Thoracic aorta (tissue), 2 donors: ENCODE measurements around the gene KERA. TPM values are rescaled to one million over a fixed set of nuclear protein-coding genes. Genes with fewer than 3 reads are reported as not detected.

ENCODE experiments used
- ATAC-seq: fragments of 150-250 bp; one replicate; pipeline ENCODE4 v1.8.0; 2017; ENCODE audit warnings: low read depth; ENCODE audit not compliant: insufficient number of reproducible peaks, low FRiP score
- DNase-seq: peaks from one replicate; pipeline ENCODE4 v3.0.0-alpha.2; 2020; ENCODE audit warnings: low spot score
- H3K27ac ChIP-seq, 2 donors: fragments of 200-600 bp; sonication (generic); 1 replicate in 1 of 2; 2 replicates in 1 of 2; pipeline ENCODE4 v1.5.1; 2016; ENCODE audit warnings: mild to moderate bottlenecking in 2 of 2, moderate library complexity in 2 of 2
- H3K27me3 ChIP-seq: fragments of 200-600 bp; sonication (generic); replicated peaks from 2 replicates; pipeline ENCODE4 v1.6.0; 2016; ENCODE audit warnings: mild to moderate bottlenecking; ENCODE audit not compliant: insufficient read depth
- H3K36me3 ChIP-seq: fragments of 200-600 bp; sonication (generic); one replicate; pipeline ENCODE4 v1.5.1; 2016
- H3K4me1 ChIP-seq, 2 donors: fragments of 200-600 bp; sonication (generic); 1 replicate in 1 of 2; 2 replicates in 1 of 2; pipeline versions ENCODE4 v1.5.1 to v1.6.0; 2016; ENCODE audit warnings: low read depth in 2 of 2, mild to moderate bottlenecking in 1 of 2; ENCODE audit not compliant: control insufficient read depth in 1 of 2
- H3K4me3 ChIP-seq: fragments of 200-600 bp; sonication (generic); 2 replicates; pipeline ENCODE4 v1.5.1; 2016; ENCODE audit warnings: mild to moderate bottlenecking
- H3K9me3 ChIP-seq: fragments of 200-600 bp; sonication (generic); 2 replicates; pipeline ENCODE4 v1.5.1; 2016
- total RNA-seq, 2 donors: library from RNA; depleted of rRNA; stranded (reverse); fragments of >200 nt; gene quantifications; one replicate each; pipeline versions ENCODE4 v1.1.0 to v1.2.3, GENCODE V29; 2016
- TF ChIP-seq, protein P1 (sequence below): fragments of 200-600 bp; sonication (generic); IDR thresholded peaks from one replicate; pipeline ENCODE4 v1.5.1; 2019; ENCODE audit warnings: antibody characterized with exemption

KERA gene
- total RNA-seq, 2 donors from 2014 or later, result not detected

DNA sequence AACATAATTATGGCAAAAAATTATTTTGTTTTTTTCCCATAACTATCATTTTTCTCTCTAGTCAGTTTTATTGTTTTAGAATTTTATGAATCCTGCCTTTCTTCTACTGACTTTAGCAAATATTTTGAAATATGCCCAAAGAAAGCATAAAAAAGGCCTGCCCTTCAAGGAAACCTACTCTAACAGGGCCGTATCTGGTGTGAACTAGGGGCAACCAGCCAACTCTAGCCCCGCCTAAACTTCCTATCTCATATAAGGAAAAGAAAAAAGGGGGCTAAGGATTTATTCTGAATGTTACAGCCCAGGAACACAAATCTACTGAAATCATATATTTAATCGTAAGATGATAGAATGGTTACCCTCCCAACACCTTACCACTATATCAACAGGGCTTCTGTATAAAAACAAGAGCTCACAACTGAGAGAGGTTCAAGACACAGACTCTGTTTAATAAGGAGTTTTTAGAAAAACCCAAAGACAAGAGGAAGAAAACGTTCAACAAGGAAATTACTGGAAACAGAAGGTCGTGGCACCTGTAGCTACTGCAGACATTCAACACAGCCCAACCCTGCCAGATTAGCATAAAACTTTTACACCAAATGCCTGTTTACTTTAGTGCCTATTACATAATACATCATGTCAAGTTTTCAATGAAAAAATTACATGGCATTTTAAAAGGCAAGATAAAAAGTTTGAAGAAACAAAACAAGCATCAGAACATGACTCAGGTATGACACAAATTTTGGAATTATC, 40.1 kb downstream of the KERA start:
- Histone ChIP-seq H3K4me3 (no peak overlapping the region), H3K27me3 (no peaks in the 10 kb centered on the region), H3K9me3 (no peaks in the 10 kb centered on the region), H3K36me3 (no peaks in the 10 kb centered on the region), H3K4me1 (no peaks in the 10 kb centered on the region), H3K27ac (no peak overlapping the region)
- TF ChIP-seq, protein P1, sequence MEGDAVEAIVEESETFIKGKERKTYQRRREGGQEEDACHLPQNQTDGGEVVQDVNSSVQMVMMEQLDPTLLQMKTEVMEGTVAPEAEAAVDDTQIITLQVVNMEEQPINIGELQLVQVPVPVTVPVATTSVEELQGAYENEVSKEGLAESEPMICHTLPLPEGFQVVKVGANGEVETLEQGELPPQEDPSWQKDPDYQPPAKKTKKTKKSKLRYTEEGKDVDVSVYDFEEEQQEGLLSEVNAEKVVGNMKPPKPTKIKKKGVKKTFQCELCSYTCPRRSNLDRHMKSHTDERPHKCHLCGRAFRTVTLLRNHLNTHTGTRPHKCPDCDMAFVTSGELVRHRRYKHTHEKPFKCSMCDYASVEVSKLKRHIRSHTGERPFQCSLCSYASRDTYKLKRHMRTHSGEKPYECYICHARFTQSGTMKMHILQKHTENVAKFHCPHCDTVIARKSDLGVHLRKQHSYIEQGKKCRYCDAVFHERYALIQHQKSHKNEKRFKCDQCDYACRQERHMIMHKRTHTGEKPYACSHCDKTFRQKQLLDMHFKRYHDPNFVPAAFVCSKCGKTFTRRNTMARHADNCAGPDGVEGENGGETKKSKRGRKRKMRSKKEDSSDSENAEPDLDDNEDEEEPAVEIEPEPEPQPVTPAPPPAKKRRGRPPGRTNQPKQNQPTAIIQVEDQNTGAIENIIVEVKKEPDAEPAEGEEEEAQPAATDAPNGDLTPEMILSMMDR, result no peak
- ATAC-seq, result no peak
- no peak for DNase-seq

DNA sequence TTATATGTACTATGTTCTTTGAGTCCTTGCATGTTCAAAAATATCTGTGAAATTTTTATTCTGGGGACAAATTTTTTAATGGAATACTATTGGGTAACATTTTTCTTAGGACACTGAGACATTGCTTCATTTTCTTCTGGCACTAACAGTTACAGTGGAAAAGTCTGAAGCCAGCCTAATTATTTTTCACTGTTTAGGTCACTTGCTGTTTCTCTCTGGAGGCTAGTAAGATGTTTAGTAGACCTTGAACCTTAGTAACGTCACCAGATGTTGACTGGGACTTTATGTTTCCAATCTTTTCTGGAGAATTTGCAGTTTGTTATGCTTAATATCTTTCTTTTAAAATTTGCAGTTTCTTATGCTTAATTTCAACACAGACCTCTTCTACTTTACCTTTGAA, 40.8 kb downstream of the KERA start:
- DNase-seq, result no peak
- Histone ChIP-seq H3K9me3 (no peaks in the 10 kb centered on the region), H3K36me3 (no peaks in the 10 kb centered on the region), H3K4me3 (no peak overlapping the region), H3K27ac (no peak overlapping the region), H3K4me1 (no peaks in the 10 kb centered on the region), H3K27me3 (no peaks in the 10 kb centered on the region)
- TF ChIP-seq, protein P1, result no peak
- ATAC-seq, result no peak

DNA sequence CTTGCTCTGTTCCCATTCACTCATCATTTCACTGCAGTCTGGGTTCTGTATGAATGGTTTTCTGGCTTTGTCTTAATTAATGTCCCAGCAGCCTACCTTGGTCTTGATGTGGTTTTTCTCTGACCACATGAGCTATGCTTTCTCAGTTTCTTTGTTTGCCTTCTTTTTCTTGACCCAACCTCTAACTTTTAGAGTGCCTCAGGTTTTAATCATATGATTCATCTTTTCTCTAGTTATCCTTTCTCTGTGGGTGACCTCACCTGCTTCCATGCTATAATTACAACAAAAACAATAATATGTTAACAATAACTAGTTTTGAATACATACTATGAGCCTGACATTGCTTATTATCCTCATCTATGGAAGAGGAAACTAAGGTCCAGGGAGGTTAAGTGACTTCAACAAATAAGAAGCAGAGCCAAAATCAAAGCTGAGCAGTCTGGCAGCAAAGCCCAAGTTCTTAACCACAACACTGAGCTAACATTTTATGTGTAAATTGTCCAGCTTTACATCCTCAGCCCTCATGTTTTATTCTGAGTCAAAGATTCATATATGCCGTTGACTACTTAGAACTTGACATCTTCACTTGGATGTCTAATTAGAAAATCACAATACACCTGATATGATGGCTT, 48.4 kb downstream of the KERA start:
- TF ChIP-seq, protein P1, result no peak
- ATAC-seq, result no peak

DNA sequence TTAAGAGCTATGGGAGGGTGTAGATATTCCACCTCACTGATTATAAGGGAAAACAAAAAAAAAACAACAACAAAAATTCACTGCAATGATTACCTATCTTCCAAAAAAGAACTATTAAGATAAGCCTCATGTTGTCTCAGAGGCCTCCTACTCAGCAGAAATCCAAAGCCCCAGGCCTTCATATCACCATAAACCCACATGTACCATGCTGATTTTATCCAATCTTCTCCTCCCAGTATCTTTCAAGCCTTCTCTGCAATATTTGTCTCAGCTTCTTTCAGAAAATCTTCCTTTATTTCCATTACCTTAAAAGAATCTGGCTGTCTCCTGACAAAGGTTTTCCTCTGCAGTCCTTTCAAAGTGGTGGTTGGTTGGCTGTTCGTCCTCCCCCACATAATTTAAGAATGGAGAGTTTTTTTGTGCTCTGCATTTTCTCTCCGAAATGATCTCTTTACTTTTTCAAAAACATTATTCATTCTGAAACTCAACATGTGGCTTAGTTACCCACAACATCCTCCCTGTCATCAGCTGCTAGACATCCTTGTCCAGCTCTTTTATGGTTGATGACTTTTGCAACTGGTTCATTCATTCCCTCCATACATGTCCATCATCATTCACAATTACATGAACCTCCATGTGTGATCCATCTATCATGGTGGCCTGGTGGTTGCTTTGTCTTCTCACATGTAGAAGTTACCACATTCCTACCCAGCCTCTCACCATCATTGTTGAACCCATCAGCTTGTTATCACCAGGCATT, 50.1 kb downstream of the KERA start:
- no peak overlapping the region for H3K27ac ChIP-seq

More for the DNA sequence above, 48.4 kb downstream of the KERA start:
- DNase-seq, result no peak
- no peaks in the 10 kb centered on the region for H3K27me3 ChIP-seq
- H3K27ac ChIP-seq, result no peak overlapping the region
- H3K36me3 ChIP-seq, result no peaks in the 10 kb centered on the region
- H3K9me3 ChIP-seq, result no peaks in the 10 kb centered on the region
- no peak overlapping the region for H3K4me3 ChIP-seq
- no peaks in the 10 kb centered on the region for H3K4me1 ChIP-seq

More for the DNA sequence above, 50.1 kb downstream of the KERA start:
- DNase-seq, result no peak
- Histone ChIP-seq H3K9me3 (no peaks in the 10 kb centered on the region), H3K4me3 (no peak overlapping the region), H3K36me3 (no peaks in the 10 kb centered on the region), H3K27me3 (no peaks in the 10 kb centered on the region), H3K4me1 (no peaks in the 10 kb centered on the region)
- TF ChIP-seq, protein P1, result no peak
- ATAC-seq, result no peak
